ENCODE data around the gene APMAP. TPM values are rescaled to one million over a fixed set of nuclear protein-coding genes. Genes with fewer than 3 reads are reported as not detected.
A peak's percentile ranks its signal among the peaks of the same experiment; 100 is the strongest.

The APMAP gene
- total RNA-seq, 1 donor = 40.7 TPM

- no peak for TF ChIP-seq CTCF (IDR thresholded peaks at IDR 0.05; ENCODE audit: insufficient read depth, low read length)
- H3K4me3 ChIP-seq (ENCODE audit: low read depth, low read length) = no peak overlapping the region
- DNase-seq (ENCODE audit: low read depth) = no peak
Measured at GRCh38 chr20:24999568-24999967, 7.0 kb upstream of the APMAP start.

- DNase-seq (ENCODE audit: low read depth) = peak; percentile 25
- no peak for TF ChIP-seq CTCF (IDR thresholded peaks at IDR 0.05; ENCODE audit: insufficient read depth, low read length)
- H3K4me3 ChIP-seq (ENCODE audit: low read depth, low read length) = no peak overlapping the region
Measured at GRCh38 chr20:24998631-24999445, 6.3 kb upstream of the APMAP start.

GRCh38 chr20:24998121-24998520 lies 5.6 kb upstream of the APMAP start:
- TF ChIP-seq CTCF (IDR thresholded peaks at IDR 0.05; ENCODE audit: insufficient read depth, low read length) = no peak
- no peak overlapping the region for H3K4me3 ChIP-seq (ENCODE audit: low read depth, low read length)
- DNase-seq (ENCODE audit: low read depth) = no peak

- no peak for DNase-seq (ENCODE audit: low read depth)
- TF ChIP-seq CTCF (IDR thresholded peaks at IDR 0.05; ENCODE audit: insufficient read depth, low read length) = no peak
- H3K4me3 ChIP-seq (ENCODE audit: low read depth, low read length) = no peak overlapping the region
Measured at GRCh38 chr20:24996449-24997377, 4.2 kb upstream of the APMAP start.

GRCh38 chr20:24995741-24996448 lies 3.3 kb upstream of the APMAP start:
- no peak overlapping the region for H3K4me3 ChIP-seq (ENCODE audit: low read depth, low read length)
- TF ChIP-seq CTCF (IDR thresholded peaks at IDR 0.05; ENCODE audit: insufficient read depth, low read length) = no peak
- DNase-seq (ENCODE audit: low read depth) = peak; percentile 31

Data from fibroblast of the aortic adventitia (primary cell).